Progenitor cell of endocrine pancreas (in vitro differentiated cells): ENCODE measurements around the gene PDXK. TPM values are rescaled to one million over a fixed set of nuclear protein-coding genes. Genes with fewer than 3 reads are reported as not detected.

Source experiments
- DNase-seq: peaks from one replicate; pipeline ENCODE4 v3.0.0; 2021; ENCODE audit warnings: low spot score; ENCODE audit not compliant: unreplicated experiment
- H3K27ac Mint-ChIP-seq: 2 replicates; pipeline ENCODE4 v1.8.0; 2021; ENCODE audit warnings: mild to moderate bottlenecking, moderate library complexity, mixed read lengths
- H3K27me3 Mint-ChIP-seq: 2 replicates; pipeline ENCODE4 v1.8.0; 2021; ENCODE audit warnings: mixed read lengths
- H3K36me3 Mint-ChIP-seq: 2 replicates; pipeline ENCODE4 v1.8.0; 2022; ENCODE audit warnings: mixed read lengths; ENCODE audit not compliant: insufficient read depth
- H3K4me1 Mint-ChIP-seq: 2 replicates; pipeline ENCODE4 v1.8.0; 2021; ENCODE audit warnings: low read depth, mixed read lengths
- H3K4me3 Mint-ChIP-seq: 2 replicates; pipeline ENCODE4 v1.8.0; 2021; ENCODE audit warnings: low read depth, mild to moderate bottlenecking, moderate library complexity, mixed read lengths
- H3K9me3 Mint-ChIP-seq: 2 replicates; pipeline ENCODE4 v1.8.0; 2021; ENCODE audit warnings: low read depth, mixed read lengths
- CTCF ChIP-seq: fragments of 200-600 bp; sonication (generic); IDR thresholded peaks from one replicate; pipeline ENCODE4 v1.5.0; 2021; ENCODE audit warnings: antibody characterized with exemption, mild to moderate bottlenecking; ENCODE audit not compliant: unreplicated experiment
- total RNA-seq: library from RNA; stranded (reverse); gene quantifications from 2 replicates; pipeline ENCODE4 v1.2.1, GENCODE V29; 2021

Gene PDXK
- total RNA-seq, 1 donor from 2014 or later = 57.6 TPM

GRCh38 chr21:43808367-43808766 is 89.4 kb downstream of the PDXK start:
- H3K27me3 Mint-ChIP-seq = peaks cover 2% of the 10 kb centered on the region
- TF ChIP-seq CTCF = no peak
- H3K9me3 Mint-ChIP-seq = no peaks in the 10 kb centered on the region
- peaks cover 2% of the 10 kb centered on the region for H3K36me3 Mint-ChIP-seq
- no peaks in the 10 kb centered on the region for H3K4me1 Mint-ChIP-seq
- H3K27ac Mint-ChIP-seq = no peak overlapping the region
- no peak overlapping the region for H3K4me3 Mint-ChIP-seq
- no peak for DNase-seq

GRCh38 chr21:43808832-43809251 is 89.9 kb downstream of the PDXK start:
- no peak overlapping the region for H3K27ac Mint-ChIP-seq
- H3K27me3 Mint-ChIP-seq = peaks cover 2% of the 10 kb centered on the region
- DNase-seq = no peak
- no peak for TF ChIP-seq CTCF
- H3K4me3 Mint-ChIP-seq = no peak overlapping the region
- H3K36me3 Mint-ChIP-seq = peaks cover 2% of the 10 kb centered on the region
- no peaks in the 10 kb centered on the region for H3K9me3 Mint-ChIP-seq
- H3K4me1 Mint-ChIP-seq = no peaks in the 10 kb centered on the region

- Mint-ChIP-seq H3K4me1 (peaks cover under 1% of the 10 kb centered on the region), H3K27ac (peak overlapping the region; percentile 7), H3K4me3 (no peak overlapping the region), H3K36me3 (peaks cover 2% of the 10 kb centered on the region), H3K9me3 (no peaks in the 10 kb centered on the region), H3K27me3 (peaks cover 2% of the 10 kb centered on the region)
- TF ChIP-seq CTCF = no peak
- DNase-seq = no peak
These were observed 90.4 kb downstream of the PDXK start for GRCh38 chr21:43809346-43809799.

- Mint-ChIP-seq H3K27ac (no peak overlapping the region), H3K4me3 (no peak overlapping the region), H3K9me3 (no peaks in the 10 kb centered on the region), H3K4me1 (peaks cover 6% of the 10 kb centered on the region), H3K36me3 (peaks cover 2% of the 10 kb centered on the region), H3K27me3 (peaks cover 5% of the 10 kb centered on the region)
- TF ChIP-seq CTCF = no peak
- no peak for DNase-seq
These were observed 91.0 kb downstream of the PDXK start for GRCh38 chr21:43809853-43810504.

- Mint-ChIP-seq H3K4me1 (peaks cover 6% of the 10 kb centered on the region), H3K27me3 (peaks cover 5% of the 10 kb centered on the region), H3K9me3 (no peaks in the 10 kb centered on the region), H3K4me3 (no peak overlapping the region), H3K36me3 (peaks cover under 1% of the 10 kb centered on the region), H3K27ac (no peak overlapping the region)
- peak; percentile 92 for TF ChIP-seq CTCF
- peak; percentile 97 for DNase-seq
These were observed 91.8 kb downstream of the PDXK start for GRCh38 chr21:43810505-43811261.
